Loucy (cell line): Measurements from ENCODE around the gene ASCL2.

Experiments
- H2AFZ ChIP-seq: fragments of 200-600 bp; sonication (generic); 2 replicates; pipeline ENCODE4 v1.6.0; 2016; ENCODE audit warnings: antibody characterized with exemption, mild to moderate bottlenecking, low read length, moderate library complexity
- H3F3A ChIP-seq: fragments of 200-600 bp; 2 replicates; pipeline ENCODE4 v1.6.0; 2016; ENCODE audit warnings: antibody characterized with exemption, low read depth, mild to moderate bottlenecking
- H3K27me3 ChIP-seq: fragments of 200-600 bp; sonication (generic); 2 replicates; pipeline ENCODE4 v1.6.1; 2014; ENCODE audit warnings: low read length, mild to moderate bottlenecking; ENCODE audit not compliant: insufficient read depth, poor library complexity, severe bottlenecking
- H3K36me3 ChIP-seq: fragments of 200-600 bp; sonication (generic); 2 replicates; pipeline ENCODE4 v1.6.1; 2016; ENCODE audit warnings: low read length; ENCODE audit not compliant: insufficient read depth
- H3K4me1 ChIP-seq: fragments of 200-600 bp; sonication (generic); 2 replicates; pipeline ENCODE4 v1.5.1; 2014; ENCODE audit warnings: low read length, mild to moderate bottlenecking; ENCODE audit not compliant: insufficient read depth, poor library complexity, severe bottlenecking
- H3K4me2 ChIP-seq: fragments of 200-600 bp; sonication (generic); 2 replicates; pipeline ENCODE4 v1.6.0; 2014; ENCODE audit warnings: antibody characterized with exemption, low read length, low read depth, mild to moderate bottlenecking; ENCODE audit not compliant: poor library complexity, severe bottlenecking
- H3K4me3 ChIP-seq: fragments of 200-600 bp; sonication (generic); 2 replicates; pipeline ENCODE4 v1.5.1; 2014; ENCODE audit warnings: low read length, mild to moderate bottlenecking, mixed read lengths; ENCODE audit not compliant: poor library complexity, severe bottlenecking
- H3K79me2 ChIP-seq: fragments of 200-600 bp; sonication (generic); 2 replicates; pipeline ENCODE4 v1.6.1; 2014; ENCODE audit warnings: low read length; ENCODE audit not compliant: insufficient read depth
- H3K9ac ChIP-seq: fragments of 200-600 bp; sonication (generic); 2 replicates; pipeline ENCODE4 v1.6.0; 2014; ENCODE audit warnings: mild to moderate bottlenecking, low read depth, low read length, moderate library complexity; ENCODE audit not compliant: poor library complexity, severe bottlenecking
- H3K9me2 ChIP-seq: fragments of 200-600 bp; sonication (generic); replicated peaks from 2 replicates; pipeline ENCODE4 v1.6.1; 2016; ENCODE audit warnings: low read depth, low read length, mixed read lengths
- H3K9me3 ChIP-seq: fragments of 200-600 bp; sonication (generic); 2 replicates; pipeline ENCODE4 v1.6.1; 2014; ENCODE audit warnings: mild to moderate bottlenecking, antibody characterized with exemption, low read length, low read depth; ENCODE audit not compliant: insufficient read depth
- H4K20me1 ChIP-seq: fragments of 200-600 bp; sonication (generic); 2 replicates; pipeline ENCODE4 v1.6.0; 2014; ENCODE audit warnings: antibody characterized with exemption, low read length, mild to moderate bottlenecking; ENCODE audit not compliant: insufficient read depth, poor library complexity, severe bottlenecking
- EZH2phosphoT487 ChIP-seq: fragments of 200-600 bp; IDR thresholded peaks from 2 replicates; pipeline ENCODE4 v1.6.1; 2018; ENCODE audit warnings: antibody characterized with exemption, mild to moderate bottlenecking, moderate library complexity, borderline replicate concordance
- TF ChIP-seq, protein P1 (sequence below): fragments of 200-600 bp; sonication (generic); conservative IDR thresholded peaks from 2 replicates; pipeline ENCODE4 v1.5.1; 2014; ENCODE audit warnings: mild to moderate bottlenecking, antibody characterized with exemption, low read length

Gene ASCL2

DNA sequence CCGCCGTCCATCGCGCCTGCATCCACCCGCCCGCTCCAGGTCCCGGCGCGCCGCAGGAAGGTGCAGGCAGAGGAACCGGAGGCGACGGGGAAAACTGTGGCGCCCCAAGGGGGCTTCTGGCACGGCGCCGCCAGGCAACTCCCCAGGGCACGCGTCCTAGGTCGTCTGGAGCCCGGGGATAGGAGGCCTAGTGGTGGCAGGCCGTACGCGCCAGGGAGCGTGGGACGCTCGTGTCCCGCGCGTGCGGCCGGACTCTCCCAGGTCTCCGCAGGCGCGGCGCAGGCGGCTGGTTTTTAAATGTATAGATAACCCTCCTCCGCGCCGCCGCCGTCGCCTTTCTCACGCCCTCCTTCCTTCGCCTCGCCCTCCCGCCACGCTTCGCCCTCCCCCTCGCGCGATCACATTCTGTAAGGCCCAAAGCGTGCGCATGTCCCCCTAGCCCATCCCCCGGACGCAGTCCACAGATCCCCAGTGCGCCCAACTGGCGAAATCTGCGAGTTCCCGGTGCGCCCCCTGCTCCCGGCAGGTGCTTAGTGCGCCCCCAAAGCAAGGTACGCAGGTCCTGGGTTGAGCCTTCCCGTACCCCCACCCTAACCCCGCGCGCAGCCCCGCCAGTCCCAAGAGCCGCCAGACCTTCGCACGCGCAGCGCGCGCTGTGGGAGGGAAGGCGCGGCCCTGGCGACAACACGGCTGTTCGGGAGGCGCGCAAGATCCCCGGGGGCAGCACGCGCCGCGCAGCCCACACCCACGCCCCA is at the start of gene ASCL2:
ASCL2 (minus strand) TSS at position 267 of the 755 bp plus-strand sequence; CDS start at position 11, 256 bp downstream.
- no peaks in the 10 kb centered on the region for H3K27me3 ChIP-seq
- H3K9me2 ChIP-seq = no peaks in the 10 kb centered on the region
- peak within 1 kb of the TSS; percentile 73 for H3K9ac ChIP-seq
- H3K9me3 ChIP-seq = no peaks in the 10 kb centered on the region
- H2AFZ ChIP-seq = peak within 1 kb of the TSS; percentile 99
- H3K36me3 ChIP-seq = no peaks in the 10 kb centered on the region
- no peaks in the 10 kb centered on the region for H3F3A ChIP-seq
- no peaks in the 10 kb centered on the region for H4K20me1 ChIP-seq
- no peaks in the 10 kb centered on the region for H3K79me2 ChIP-seq
- peak within 1 kb of the TSS; percentile 82 for H3K4me3 ChIP-seq
- TF ChIP-seq, protein P1, sequence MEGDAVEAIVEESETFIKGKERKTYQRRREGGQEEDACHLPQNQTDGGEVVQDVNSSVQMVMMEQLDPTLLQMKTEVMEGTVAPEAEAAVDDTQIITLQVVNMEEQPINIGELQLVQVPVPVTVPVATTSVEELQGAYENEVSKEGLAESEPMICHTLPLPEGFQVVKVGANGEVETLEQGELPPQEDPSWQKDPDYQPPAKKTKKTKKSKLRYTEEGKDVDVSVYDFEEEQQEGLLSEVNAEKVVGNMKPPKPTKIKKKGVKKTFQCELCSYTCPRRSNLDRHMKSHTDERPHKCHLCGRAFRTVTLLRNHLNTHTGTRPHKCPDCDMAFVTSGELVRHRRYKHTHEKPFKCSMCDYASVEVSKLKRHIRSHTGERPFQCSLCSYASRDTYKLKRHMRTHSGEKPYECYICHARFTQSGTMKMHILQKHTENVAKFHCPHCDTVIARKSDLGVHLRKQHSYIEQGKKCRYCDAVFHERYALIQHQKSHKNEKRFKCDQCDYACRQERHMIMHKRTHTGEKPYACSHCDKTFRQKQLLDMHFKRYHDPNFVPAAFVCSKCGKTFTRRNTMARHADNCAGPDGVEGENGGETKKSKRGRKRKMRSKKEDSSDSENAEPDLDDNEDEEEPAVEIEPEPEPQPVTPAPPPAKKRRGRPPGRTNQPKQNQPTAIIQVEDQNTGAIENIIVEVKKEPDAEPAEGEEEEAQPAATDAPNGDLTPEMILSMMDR = no peak
- TF ChIP-seq EZH2phosphoT487 = no peak
- H3K4me2 ChIP-seq = peak within 1 kb of the TSS; percentile 75
- peaks cover 15% of the 10 kb centered on the region for H3K4me1 ChIP-seq

- Histone ChIP-seq H3K9me2 (no peaks in the 10 kb centered on the region), H3K4me2 (no peak overlapping the region), H3K36me3 (no peaks in the 10 kb centered on the region), H3K9ac (no peak overlapping the region), H3K79me2 (no peaks in the 10 kb centered on the region), H3K27me3 (no peaks in the 10 kb centered on the region), H3F3A (no peaks in the 10 kb centered on the region), H2AFZ (no peak overlapping the region), H3K4me1 (peaks cover 4% of the 10 kb centered on the region), H3K9me3 (no peaks in the 10 kb centered on the region), H4K20me1 (no peaks in the 10 kb centered on the region), H3K4me3 (no peak overlapping the region)
- TF ChIP-seq, protein P1 = no peak
- TF ChIP-seq EZH2phosphoT487 = no peak
These were observed 49.5 kb upstream of the ASCL2 start for GRCh38 chr11:2319791-2320472.

DNA sequence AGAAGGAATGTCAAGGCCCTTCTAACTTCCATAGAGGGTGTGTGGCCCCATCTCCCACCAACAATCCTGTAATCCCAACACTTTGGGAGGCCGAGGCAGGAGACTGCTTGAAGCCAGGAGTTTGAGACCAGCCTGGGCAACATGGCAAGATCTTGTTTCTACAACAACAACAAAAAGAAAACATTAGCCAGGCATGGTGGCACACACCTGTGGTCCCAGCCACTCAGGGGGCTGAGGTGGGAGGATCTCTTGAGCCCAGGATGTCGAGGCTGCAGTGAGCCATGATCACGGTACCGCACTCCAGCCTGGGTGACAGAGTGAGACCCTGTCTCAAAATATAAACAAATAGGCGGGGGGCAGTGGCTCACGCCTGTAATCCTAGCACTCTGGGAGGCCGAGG is 48.3 kb upstream of the ASCL2 start:
- Histone ChIP-seq H3K79me2 (no peaks in the 10 kb centered on the region), H3F3A (no peaks in the 10 kb centered on the region), H3K27me3 (no peaks in the 10 kb centered on the region), H3K4me2 (no peak overlapping the region), H3K9me2 (no peaks in the 10 kb centered on the region), H3K9ac (no peak overlapping the region), H4K20me1 (no peaks in the 10 kb centered on the region), H3K4me1 (peaks cover 8% of the 10 kb centered on the region), H3K4me3 (no peak overlapping the region), H3K36me3 (no peaks in the 10 kb centered on the region), H3K9me3 (no peaks in the 10 kb centered on the region), H2AFZ (no peak overlapping the region)
- TF ChIP-seq EZH2phosphoT487 = no peak
- TF ChIP-seq, protein P1 = no peak
